Measurements from ENCODE around the gene RESF1.

RESF1 gene

DNA sequence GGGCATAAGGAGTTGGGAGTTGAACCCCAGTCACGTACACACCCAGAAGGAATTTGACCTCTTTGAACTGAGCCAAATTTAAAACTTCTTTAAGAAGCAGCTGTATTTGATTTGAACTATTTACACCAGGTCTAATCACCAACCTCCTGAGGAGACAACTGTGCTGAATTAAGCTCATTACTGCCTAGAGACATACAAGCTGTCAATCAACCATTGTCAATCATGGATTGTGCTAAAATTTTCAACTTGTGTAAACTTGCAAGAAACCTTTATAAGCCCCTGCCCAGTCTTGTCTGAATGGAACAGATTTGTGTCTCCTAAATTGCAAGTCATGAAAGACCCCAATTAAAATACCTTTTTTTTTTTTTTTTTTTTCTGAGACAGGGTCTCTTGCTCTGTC, 44.3 kb upstream of the RESF1 start:
- Histone ChIP-seq H3K4me1 (ENCODE audit: control insufficient read depth, insufficient read depth, low read length) (no peaks in the 10 kb centered on the region), H3K4me3 (ENCODE audit: low read depth, low read length) (no peak overlapping the region), H3K9me3 (ENCODE audit: control insufficient read depth, insufficient read depth, low read depth, low read length) (no peaks in the 10 kb centered on the region), H3K27ac (ENCODE audit: extremely low read depth, low read depth, low read length) (no peak overlapping the region), H3K36me3 (ENCODE audit: control insufficient read depth in 2 of 2, insufficient read depth in 1 of 2, low read length in 2 of 2) (no peaks in the 10 kb centered on the region)
- ChIA-PET POLR2A (no interaction called here), CTCF (no interaction called here)
- no peak for TF ChIP-seq KLF10 (tag by site-specific recombination; IDR thresholded peaks at IDR 0.05)
- no peak for TF ChIP-seq ZNF391 (tag by site-specific recombination; IDR thresholded peaks at IDR 0.05; ENCODE audit: borderline replicate concordance, low read depth)
- TF ChIP-seq, protein P1, sequence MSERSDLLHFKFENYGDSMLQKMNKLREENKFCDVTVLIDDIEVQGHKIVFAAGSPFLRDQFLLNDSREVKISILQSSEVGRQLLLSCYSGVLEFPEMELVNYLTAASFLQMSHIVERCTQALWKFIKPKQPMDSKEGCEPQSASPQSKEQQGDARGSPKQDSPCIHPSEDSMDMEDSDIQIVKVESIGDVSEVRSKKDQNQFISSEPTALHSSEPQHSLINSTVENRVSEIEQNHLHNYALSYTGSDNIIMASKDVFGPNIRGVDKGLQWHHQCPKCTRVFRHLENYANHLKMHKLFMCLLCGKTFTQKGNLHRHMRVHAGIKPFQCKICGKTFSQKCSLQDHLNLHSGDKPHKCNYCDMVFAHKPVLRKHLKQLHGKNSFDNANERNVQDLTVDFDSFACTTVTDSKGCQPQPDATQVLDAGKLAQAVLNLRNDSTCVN (tag by site-specific recombination; optimal IDR thresholded peaks at IDR 0.05), result no peak
- TF ChIP-seq YY2 (tag by site-specific recombination; IDR thresholded peaks at IDR 0.05), result no peak
- TF ChIP-seq, protein P2, sequence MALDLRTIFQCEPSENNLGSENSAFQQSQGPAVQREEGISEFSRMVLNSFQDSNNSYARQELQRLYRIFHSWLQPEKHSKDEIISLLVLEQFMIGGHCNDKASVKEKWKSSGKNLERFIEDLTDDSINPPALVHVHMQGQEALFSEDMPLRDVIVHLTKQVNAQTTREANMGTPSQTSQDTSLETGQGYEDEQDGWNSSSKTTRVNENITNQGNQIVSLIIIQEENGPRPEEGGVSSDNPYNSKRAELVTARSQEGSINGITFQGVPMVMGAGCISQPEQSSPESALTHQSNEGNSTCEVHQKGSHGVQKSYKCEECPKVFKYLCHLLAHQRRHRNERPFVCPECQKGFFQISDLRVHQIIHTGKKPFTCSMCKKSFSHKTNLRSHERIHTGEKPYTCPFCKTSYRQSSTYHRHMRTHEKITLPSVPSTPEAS (tag by site-specific recombination; IDR thresholded peaks at IDR 0.05), result no peak
- TF ChIP-seq GLIS1 (tag by site-specific recombination; IDR thresholded peaks at IDR 0.05), result no peak
- TF ChIP-seq ZNF701 (tag by site-specific recombination; IDR thresholded peaks at IDR 0.05), result no peak
- TF ChIP-seq HOXA7 (CRISPR knock-in tag; IDR thresholded peaks at IDR 0.05; ENCODE audit: borderline replicate concordance), result no peak
- TF ChIP-seq, protein P3, sequence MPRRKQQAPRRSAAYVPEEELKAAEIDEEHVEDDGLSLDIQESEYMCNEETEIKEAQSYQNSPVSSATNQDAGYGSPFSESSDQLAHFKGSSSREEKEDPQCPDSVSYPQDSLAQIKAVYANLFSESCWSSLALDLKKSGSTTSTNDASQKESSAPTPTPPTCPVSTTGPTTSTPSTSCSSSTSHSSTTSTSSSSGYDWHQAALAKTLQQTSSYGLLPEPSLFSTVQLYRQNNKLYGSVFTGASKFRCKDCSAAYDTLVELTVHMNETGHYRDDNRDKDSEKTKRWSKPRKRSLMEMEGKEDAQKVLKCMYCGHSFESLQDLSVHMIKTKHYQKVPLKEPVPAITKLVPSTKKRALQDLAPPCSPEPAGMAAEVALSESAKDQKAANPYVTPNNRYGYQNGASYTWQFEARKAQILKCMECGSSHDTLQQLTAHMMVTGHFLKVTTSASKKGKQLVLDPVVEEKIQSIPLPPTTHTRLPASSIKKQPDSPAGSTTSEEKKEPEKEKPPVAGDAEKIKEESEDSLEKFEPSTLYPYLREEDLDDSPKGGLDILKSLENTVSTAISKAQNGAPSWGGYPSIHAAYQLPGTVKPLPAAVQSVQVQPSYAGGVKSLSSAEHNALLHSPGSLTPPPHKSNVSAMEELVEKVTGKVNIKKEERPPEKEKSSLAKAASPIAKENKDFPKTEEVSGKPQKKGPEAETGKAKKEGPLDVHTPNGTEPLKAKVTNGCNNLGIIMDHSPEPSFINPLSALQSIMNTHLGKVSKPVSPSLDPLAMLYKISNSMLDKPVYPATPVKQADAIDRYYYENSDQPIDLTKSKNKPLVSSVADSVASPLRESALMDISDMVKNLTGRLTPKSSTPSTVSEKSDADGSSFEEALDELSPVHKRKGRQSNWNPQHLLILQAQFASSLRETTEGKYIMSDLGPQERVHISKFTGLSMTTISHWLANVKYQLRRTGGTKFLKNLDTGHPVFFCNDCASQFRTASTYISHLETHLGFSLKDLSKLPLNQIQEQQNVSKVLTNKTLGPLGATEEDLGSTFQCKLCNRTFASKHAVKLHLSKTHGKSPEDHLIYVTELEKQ (tag by site-specific recombination; IDR thresholded peaks at IDR 0.05; ENCODE audit: borderline replicate concordance), result no peak
- no peak for TF ChIP-seq ZNF202 (tag by site-specific recombination; IDR thresholded peaks at IDR 0.05; ENCODE audit: borderline replicate concordance)
- TF ChIP-seq, protein P4, sequence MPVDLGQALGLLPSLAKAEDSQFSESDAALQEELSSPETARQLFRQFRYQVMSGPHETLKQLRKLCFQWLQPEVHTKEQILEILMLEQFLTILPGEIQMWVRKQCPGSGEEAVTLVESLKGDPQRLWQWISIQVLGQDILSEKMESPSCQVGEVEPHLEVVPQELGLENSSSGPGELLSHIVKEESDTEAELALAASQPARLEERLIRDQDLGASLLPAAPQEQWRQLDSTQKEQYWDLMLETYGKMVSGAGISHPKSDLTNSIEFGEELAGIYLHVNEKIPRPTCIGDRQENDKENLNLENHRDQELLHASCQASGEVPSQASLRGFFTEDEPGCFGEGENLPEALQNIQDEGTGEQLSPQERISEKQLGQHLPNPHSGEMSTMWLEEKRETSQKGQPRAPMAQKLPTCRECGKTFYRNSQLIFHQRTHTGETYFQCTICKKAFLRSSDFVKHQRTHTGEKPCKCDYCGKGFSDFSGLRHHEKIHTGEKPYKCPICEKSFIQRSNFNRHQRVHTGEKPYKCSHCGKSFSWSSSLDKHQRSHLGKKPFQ (tag by site-specific recombination; IDR thresholded peaks at IDR 0.05), result no peak

DNA sequence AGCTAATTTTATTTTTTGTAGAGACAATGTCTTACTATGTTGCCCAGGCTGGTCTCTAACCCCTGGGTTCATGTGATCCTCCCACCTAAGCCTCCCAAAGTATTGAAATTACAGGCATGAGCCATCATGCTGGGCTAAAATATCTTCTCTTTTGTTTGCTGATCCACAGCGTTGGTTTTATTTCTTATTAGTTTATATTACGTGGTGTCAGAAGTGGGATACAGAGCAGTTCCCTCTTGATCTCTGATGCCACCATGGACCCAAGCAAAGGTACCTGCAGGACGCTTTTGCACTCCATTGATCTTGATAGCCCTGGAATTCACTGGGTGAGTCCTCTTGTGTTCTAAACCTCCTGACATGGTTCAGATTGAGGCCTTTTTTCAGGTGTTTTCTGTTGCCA, 43.8 kb upstream of the RESF1 start:
- Histone ChIP-seq H3K27ac (ENCODE audit: extremely low read depth, low read depth, low read length) (no peak overlapping the region), H3K9me3 (ENCODE audit: control insufficient read depth, insufficient read depth, low read depth, low read length) (no peaks in the 10 kb centered on the region), H3K36me3 (ENCODE audit: control insufficient read depth in 2 of 2, insufficient read depth in 1 of 2, low read length in 2 of 2) (no peaks in the 10 kb centered on the region), H3K4me1 (ENCODE audit: control insufficient read depth, insufficient read depth, low read length) (no peaks in the 10 kb centered on the region), H3K4me3 (ENCODE audit: low read depth, low read length) (no peak overlapping the region)
- ChIA-PET POLR2A (no interaction called here), CTCF (no interaction called here)
- no peak for TF ChIP-seq TRIM28 (IDR thresholded peaks at IDR 0.05; ENCODE audit: borderline replicate concordance, low read length)
- TF ChIP-seq SETDB1 (IDR thresholded peaks at IDR 0.05; ENCODE audit: insufficient read length, low read length), result no peak
- TF ChIP-seq, protein P5, sequence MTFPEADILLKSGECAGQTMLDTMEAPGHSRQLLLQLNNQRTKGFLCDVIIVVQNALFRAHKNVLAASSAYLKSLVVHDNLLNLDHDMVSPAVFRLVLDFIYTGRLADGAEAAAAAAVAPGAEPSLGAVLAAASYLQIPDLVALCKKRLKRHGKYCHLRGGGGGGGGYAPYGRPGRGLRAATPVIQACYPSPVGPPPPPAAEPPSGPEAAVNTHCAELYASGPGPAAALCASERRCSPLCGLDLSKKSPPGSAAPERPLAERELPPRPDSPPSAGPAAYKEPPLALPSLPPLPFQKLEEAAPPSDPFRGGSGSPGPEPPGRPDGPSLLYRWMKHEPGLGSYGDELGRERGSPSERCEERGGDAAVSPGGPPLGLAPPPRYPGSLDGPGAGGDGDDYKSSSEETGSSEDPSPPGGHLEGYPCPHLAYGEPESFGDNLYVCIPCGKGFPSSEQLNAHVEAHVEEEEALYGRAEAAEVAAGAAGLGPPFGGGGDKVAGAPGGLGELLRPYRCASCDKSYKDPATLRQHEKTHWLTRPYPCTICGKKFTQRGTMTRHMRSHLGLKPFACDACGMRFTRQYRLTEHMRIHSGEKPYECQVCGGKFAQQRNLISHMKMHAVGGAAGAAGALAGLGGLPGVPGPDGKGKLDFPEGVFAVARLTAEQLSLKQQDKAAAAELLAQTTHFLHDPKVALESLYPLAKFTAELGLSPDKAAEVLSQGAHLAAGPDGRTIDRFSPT (tag by site-specific recombination; IDR thresholded peaks at IDR 0.05), result no peak
- no peak for TF ChIP-seq ZNF404 (tag by site-specific recombination; IDR thresholded peaks at IDR 0.05)
- TF ChIP-seq, protein P6, sequence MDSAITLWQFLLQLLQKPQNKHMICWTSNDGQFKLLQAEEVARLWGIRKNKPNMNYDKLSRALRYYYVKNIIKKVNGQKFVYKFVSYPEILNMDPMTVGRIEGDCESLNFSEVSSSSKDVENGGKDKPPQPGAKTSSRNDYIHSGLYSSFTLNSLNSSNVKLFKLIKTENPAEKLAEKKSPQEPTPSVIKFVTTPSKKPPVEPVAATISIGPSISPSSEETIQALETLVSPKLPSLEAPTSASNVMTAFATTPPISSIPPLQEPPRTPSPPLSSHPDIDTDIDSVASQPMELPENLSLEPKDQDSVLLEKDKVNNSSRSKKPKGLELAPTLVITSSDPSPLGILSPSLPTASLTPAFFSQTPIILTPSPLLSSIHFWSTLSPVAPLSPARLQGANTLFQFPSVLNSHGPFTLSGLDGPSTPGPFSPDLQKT (IDR thresholded peaks at IDR 0.05; ENCODE audit: borderline replicate concordance, low read depth, low read length), result no peak
- TF ChIP-seq, protein P7, sequence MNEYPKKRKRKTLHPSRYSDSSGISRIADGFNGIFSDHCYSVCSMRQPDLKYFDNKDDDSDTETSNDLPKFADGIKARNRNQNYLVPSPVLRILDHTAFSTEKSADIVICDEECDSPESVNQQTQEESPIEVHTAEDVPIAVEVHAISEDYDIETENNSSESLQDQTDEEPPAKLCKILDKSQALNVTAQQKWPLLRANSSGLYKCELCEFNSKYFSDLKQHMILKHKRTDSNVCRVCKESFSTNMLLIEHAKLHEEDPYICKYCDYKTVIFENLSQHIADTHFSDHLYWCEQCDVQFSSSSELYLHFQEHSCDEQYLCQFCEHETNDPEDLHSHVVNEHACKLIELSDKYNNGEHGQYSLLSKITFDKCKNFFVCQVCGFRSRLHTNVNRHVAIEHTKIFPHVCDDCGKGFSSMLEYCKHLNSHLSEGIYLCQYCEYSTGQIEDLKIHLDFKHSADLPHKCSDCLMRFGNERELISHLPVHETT (tag by site-specific recombination; IDR thresholded peaks at IDR 0.05), result no peak
- TF ChIP-seq ZNF174 (tag by site-specific recombination; IDR thresholded peaks at IDR 0.05), result no peak

All from HEK293 (cell line).